NCI-H510A treated with DMSO at 0.1 percent for 48 hours (cell line): ENCODE data around the gene KCNH8.
"Not testable (repeated sequence)": the region's sequence is repeated elsewhere in the genome, so short reads cannot be mapped to it uniquely, and the experiment has no call there.

Source experiments
- DNase-seq: peaks from one replicate; lab custom pipeline; 2025; lab: John Stamatoyannopoulos, UW

Gene KCNH8

DNA sequence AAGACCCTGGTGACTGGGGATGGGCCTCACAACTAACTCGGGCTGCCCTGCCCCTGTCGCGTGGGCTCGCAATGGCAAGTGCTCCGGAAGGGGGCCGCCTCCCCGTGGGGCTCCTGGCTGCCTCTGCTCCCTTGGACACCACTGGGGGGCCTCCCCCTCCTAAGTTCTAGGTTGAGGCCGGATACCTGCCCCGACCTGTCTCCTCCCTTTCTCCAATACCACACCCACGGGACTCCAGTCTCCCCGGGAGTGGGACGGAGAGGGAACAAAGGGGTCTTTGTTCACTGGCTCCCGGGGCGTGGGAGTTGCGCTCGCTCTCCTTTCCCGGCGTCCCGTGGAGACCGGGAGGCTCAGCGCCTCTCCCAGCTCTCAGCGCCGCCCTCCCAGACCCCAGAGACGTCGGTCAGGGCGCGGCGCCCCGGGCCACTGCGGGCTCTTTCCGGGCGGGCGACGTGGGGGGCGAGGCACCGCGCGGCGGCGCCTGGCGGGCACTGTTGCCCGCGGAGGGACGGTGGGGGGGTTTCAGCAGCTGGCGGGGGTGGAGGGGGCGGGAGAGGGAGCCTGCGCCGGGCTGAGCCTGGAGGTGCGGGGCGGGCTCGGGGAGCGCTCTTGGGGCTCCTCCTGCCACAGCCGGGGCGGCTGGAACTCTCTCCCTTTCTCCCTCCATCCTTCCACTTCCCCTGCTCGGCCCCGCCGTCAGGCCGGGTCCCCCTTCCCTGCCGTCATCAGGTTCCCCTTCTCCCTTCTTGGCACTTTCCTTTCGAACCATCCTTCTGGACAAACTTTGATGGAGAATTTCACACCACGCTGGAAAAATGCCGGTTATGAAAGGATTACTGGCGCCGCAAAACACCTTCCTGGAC is at the start of gene KCNH8:
Gene KCNH8 (plus strand): TSS at position 606 of the 863 bp plus-strand sequence. CDS start 210 bp downstream, at position 816.
- peak; percentile 20 for DNase-seq

GRCh38 chr3:19102654-19103290 is 45.5 kb upstream of the KCNH8 start:
- DNase-seq = not testable (repeated sequence)

- DNase-seq = no peak
These were observed 44.8 kb upstream of the KCNH8 start for GRCh38 chr3:19103510-19103909.

DNA sequence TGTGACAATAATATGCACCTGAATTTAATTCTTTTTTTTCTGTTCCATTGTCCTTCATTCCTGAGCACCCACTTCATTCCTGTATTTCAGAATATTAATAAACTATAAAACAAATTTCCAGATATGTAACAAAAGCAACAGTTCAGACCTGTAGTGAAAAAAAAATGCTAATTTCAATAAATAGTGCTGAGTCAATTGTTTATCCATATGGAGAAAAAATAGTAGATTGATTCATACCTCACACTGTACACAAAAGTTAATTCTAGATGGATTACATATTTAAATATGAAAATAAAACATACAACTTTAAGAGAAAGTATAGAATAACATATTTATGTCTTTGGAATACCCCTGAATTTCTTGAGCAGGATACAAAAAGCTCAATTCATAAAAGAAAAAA is 43.9 kb upstream of the KCNH8 start:
- DNase-seq = no peak

- DNase-seq = no peak
These were observed 42.5 kb upstream of the KCNH8 start for GRCh38 chr3:19105826-19106225.

DNA sequence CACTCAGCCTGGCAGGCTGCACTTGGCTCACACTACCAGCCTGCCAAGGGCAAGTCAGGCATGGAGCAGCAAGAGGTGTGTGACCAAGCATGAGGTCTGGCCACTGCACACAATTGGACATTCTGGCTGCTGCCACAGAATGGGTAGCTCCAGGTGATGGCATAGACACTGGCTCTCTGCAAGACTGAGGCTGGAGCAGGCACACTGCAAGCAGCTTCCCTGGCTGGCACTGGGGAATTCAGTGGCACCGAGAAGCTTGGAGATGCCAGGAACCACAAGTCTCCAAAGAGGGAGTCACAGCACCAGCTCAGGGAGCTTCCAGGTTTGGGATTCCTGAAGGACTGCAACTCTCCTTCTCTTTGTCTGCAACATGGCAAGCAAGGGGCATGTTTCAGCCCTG is 42.0 kb upstream of the KCNH8 start:
- no peak for DNase-seq

DNA sequence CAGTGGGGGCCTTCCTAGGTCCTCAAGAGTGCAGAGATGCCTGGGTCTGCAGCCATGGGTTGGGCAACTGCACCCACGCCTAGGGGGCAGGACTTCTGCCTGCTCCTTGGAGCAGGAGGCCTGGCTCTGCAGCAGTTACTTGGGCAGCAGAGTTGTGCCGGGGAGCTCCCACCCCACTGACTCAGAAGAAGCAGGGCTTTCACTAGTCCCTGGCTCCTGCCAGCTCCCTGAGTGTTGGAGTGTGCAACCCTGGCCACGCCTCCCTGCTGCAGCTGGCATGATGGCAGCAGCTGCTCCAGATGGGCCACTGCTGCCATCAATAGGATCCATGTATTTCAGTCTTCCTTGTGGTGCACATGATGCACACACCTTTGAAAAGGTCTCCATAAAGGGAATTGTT is 40.6 kb upstream of the KCNH8 start:
- no peak for DNase-seq

DNA sequence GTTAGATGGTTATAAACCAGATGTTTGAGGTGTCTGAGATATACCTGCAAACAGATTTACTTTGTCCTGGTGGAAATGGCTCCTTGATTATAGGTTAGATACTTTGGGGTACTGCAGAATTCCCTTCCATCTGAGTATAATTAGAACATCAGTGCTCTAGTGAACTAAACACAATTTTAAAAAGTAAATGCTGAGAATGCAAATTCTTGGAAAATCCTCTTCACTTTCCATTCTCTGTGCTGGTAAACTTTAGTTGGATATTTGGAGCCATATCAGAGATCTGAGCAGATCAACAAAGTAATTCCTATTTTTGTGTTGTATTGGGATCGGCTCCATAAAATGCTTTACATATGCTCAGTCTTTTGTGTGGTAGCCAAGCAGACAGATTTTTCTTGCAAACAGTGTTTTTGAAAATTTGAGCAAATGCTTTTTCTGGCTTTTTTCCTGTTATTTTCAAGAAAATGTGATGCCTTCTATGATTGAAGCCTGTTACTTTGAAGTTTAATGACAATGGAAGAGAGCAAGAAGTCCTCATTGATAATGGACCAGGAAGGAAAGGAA is 37.9 kb upstream of the KCNH8 start:
- DNase-seq = no peak

DNA sequence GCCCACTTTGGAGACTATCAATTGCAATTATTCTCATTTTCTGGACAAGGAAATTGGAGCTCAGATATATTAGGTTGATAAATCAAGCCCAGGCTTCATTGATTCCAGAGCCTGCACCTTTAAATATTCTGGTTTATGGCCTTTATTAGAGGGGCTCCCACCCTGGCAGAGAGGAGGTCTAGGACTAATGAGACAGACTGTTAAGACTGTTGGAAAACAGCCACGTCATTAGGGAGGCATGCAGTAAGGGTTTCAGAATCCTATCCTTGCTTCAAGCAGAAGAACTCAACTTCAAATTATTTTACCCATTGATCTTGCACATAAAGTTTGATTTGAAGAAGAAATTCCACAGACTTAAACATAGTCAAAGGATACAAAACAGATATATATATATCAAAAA is 33.8 kb upstream of the KCNH8 start:
- DNase-seq = no peak

- DNase-seq = no peak
These were observed 32.1 kb upstream of the KCNH8 start for GRCh38 chr3:19116239-19116638.

- no peak for DNase-seq
These were observed 23.6 kb upstream of the KCNH8 start for GRCh38 chr3:19124752-19125151.

DNA sequence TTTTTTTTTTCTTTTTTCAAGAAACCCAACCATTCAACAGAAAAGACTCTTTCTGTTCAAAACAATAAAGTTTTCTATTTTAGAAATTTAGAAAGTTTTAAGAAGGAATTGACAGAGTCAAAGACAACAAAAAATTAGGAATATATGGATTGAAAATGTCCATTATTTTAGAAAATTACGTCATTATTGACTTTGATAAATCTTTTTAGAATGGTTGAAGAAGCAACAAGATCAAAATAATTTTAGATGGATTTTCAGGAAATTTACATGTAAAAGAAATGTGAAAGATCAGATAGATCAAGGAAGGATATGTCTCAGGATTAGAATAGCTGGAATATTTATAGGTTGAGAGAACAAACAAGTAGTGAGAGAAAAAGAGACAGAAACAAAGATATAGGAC is 8.4 kb upstream of the KCNH8 start:
- DNase-seq = no peak

- peak; percentile 81 for DNase-seq
These were observed 1.3 kb upstream of the KCNH8 start for GRCh38 chr3:19146685-19147650.

DNA sequence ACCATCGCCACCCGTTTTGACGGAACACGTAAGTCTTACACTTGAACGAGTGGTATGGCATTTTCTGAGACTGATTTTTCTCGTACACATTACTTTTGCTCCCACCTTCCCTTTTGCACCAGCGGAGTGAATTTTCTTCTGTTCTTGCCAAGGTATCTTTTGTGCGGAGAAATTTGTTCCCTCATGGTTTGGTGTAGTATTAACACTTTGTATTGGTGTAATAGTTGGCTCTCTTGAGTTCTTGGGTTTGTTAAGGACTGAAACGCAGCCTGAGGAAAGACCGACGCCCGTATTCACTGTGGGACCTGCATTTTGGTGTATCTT is 420 bp downstream of the KCNH8 start:
- DNase-seq = no peak

DNA sequence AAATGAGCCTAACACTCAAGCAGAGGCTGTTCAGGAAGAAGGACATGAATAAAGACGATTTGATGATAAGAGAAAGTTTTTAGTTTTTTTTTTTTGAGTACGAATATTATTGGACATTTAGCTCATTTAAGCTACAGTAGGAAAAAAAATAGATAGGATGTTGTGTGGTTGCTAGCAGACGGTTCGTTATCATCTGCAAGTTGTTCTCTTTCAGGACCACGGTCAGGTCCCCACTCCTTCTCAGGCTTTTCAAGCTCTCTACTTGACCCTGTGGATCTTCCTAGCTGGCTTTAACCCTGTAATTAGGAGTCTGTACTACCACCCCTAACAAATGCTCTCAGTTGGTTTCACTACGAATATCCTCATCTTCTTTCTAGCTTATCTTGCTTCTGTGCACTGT is 1.1 kb downstream of the KCNH8 start:
- DNase-seq = no peak

GRCh38 chr3:19151171-19151570 is 2.9 kb downstream of the KCNH8 start:
- no peak for DNase-seq

DNA sequence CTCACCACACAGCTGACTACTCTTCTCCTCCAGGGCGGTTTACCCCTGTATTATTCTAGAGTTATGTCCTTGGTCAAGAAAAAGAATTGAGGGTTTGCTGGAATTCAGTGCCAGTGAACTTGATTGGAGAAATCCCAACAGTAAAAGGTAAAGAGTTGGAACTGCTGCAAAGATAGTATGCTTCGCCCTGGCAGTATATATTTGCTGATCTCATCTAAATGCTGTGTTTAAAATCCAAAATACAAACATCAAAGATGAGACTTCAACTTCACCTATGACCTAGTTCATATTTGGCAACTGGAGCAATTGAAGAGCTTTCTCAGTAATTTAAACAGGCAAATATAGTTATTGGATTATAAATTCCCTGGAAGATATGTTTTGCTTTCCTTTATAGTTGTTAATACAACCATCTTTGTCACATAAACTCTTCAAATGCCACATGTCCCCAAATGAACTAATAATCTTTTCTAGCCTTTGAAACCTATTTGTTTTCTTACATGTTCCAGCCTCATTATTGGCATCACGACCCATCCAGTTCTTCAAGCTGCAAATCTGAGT is 6.5 kb downstream of the KCNH8 start:
- DNase-seq = no peak

GRCh38 chr3:19155375-19155774 is 7.1 kb downstream of the KCNH8 start:
- DNase-seq = no peak

GRCh38 chr3:19159966-19160635 is 11.8 kb downstream of the KCNH8 start:
- DNase-seq = no peak

DNA sequence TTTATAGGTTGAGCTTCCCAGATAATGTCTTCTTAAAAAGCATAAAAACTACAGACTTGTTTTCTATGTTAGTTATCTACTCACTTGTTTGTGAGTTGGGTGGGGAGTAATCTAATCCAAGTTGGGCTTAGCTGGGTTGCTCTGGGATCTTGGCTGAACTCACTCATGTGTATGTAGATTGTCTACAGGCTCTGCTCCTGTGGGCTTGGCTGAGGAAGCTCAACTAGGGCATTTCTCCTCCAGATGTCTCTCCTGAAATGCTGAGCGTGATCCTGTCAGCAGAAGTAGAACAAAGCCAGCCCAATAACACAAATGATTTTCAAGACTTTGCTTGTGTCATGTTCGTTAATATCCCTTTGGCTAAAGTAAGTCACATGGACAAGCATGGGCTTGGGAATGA is 17.3 kb downstream of the KCNH8 start:
- no peak for DNase-seq

DNA sequence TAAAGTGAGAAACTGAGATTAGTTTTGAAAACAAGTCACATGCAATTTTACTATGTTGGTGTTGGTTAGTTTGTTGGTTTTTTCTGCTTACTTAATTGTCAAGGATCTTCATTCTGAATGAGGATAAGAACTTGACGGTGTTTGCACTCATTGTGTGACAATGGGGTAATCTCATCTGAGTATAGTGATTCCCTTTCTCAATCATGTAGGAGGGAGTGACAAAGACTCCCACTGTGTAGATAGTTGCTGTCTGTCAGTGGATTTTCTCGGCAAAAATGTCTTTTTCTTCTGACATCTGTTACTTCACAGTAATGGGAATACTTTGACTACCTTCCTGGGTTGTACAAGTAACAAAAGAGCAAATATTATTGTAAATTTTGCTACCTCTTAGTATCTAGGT is 23.5 kb downstream of the KCNH8 start:
- no peak for DNase-seq
